ENCODE measurements around the gene MYL11. TPM values are rescaled to one million over a fixed set of nuclear protein-coding genes. Genes with fewer than 3 reads are reported as not detected.
A peak's percentile ranks its signal among the peaks of the same experiment; 100 is the strongest.

The MYL11 gene
- total RNA-seq, 4 donors from 2014 or later, result not detected

DNA sequence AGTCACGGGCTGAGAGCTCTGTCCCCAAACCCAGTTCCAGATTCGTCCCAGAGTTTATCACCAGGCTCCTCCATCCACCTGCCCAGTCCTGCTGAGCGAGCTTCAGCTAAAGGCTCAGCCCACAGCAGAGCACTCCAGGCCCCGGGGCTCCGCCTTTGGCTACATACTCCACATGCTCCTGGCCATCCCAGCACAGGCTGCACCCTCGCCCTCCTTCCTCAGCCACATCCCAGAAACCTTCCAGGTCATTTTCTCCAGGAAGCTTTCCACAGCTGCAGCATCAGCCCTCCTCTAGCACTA is 14.8 kb upstream of the MYL11 start:
- Histone ChIP-seq H3K4me3 (no peak overlapping the region), H3K4me1 (peaks cover 0 to 20% (median 5%) of the 10 kb centered on the region in 4 donors), H3K27me3 (no peaks in the 10 kb centered on the region), H3K9me3 (no peaks in the 10 kb centered on the region), H3K36me3 (peaks cover 0 to 69% (median 0%) of the 10 kb centered on the region in 3 donors), H3K27ac (no peak overlapping the region)
- no peak for TF ChIP-seq CTCF (IDR thresholded peaks at IDR 0.05)
- DNase-seq, result no peak

DNA sequence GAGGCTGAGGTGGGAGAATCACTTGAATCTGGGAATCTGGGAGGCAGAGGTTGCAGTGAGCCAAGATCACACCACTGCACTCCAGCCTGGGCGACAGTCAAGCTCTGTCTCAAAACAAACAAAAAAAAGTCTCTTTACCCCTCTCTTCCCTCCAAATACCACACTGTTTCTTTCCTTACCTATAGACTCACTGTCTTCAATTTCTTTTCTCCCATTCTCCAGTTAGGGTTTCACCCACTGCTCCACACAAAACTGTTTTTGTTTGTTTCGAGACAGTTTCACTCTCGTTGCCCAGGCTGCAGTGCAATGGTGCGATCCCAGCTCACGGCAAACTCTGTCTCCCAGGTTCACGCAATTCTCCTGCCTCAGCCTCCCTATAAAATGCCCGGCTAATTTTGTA is 13.4 kb upstream of the MYL11 start:
- no peaks in the 10 kb centered on the region for H3K27me3 ChIP-seq
- no peak overlapping the region for H3K27ac ChIP-seq
- H3K36me3 ChIP-seq, result peaks cover 0 to 78% (median 0%) of the 10 kb centered on the region in 3 donors
- no peak overlapping the region for H3K4me3 ChIP-seq
- H3K4me1 ChIP-seq, result peaks cover 0 to 13% (median 1%) of the 10 kb centered on the region in 4 donors
- DNase-seq, result no peak
- no peak for TF ChIP-seq CTCF (IDR thresholded peaks at IDR 0.05)
- no peak for TF ChIP-seq POLR2A (IDR thresholded peaks at IDR 0.05)
- no peaks in the 10 kb centered on the region for H3K9me3 ChIP-seq

GRCh38 chr16:30365200-30365599 is 9.4 kb upstream of the MYL11 start:
- no peaks in the 10 kb centered on the region for H3K27me3 ChIP-seq
- H3K9me3 ChIP-seq, result no peaks in the 10 kb centered on the region
- no peak overlapping the region for H3K4me3 ChIP-seq
- DNase-seq, result no peak
- H3K27ac ChIP-seq, result no peak overlapping the region
- TF ChIP-seq POLR2A (IDR thresholded peaks at IDR 0.05), result no peak
- no peak for TF ChIP-seq CTCF (IDR thresholded peaks at IDR 0.05)
- peaks cover 0 to 49% (median 0%) of the 10 kb centered on the region in 3 donors for H3K36me3 ChIP-seq
- peaks cover 0 to 24% (median 8%) of the 10 kb centered on the region in 4 donors for H3K4me1 ChIP-seq

- no peak for TF ChIP-seq CTCF (IDR thresholded peaks at IDR 0.05)
- no peak for TF ChIP-seq POLR2A (IDR thresholded peaks at IDR 0.05)
- H3K4me1 ChIP-seq, result peaks cover 0 to 27% (median 8%) of the 10 kb centered on the region in 4 donors
- H3K9me3 ChIP-seq, result no peaks in the 10 kb centered on the region
- no peak overlapping the region for H3K27ac ChIP-seq
- H3K36me3 ChIP-seq, result peaks cover 0 to 36% (median 0%) of the 10 kb centered on the region in 3 donors
- no peak overlapping the region for H3K4me3 ChIP-seq
- no peak for DNase-seq
- H3K27me3 ChIP-seq, result no peaks in the 10 kb centered on the region
Observed at GRCh38 chr16:30366511-30366910, 8.1 kb upstream of the MYL11 start.

DNA sequence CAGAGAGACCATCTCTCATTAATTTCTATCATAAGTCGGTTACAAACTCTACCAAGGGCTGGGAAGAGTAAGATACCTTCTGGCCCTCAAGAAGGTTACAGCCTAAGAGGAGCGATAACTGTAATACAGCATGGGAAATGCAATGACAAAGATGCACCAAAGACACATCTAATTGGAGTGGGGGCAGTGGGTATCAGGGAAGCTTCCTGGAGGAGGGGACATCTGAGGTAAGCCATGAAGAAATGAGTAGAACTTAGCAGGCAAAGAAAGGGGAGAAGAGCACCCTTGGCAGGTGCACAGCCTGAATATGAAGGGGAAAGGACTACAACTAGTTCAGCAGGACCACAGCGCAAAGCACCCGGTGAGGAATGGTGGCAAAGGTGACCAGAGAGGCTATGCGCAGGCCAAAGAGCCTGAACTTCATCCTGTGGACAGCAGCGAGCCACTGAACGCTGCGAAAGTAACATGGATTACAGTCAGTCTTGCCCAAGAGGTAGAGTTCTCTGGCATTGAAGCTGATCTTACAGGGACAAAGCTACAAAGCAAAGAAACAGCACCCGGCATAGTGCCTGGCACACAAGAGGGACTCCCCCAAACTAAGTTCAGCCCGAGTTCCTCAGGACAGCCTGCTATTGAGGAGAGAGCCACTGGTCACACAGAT is 7.1 kb upstream of the MYL11 start:
- Histone ChIP-seq H3K9me3 (no peaks in the 10 kb centered on the region), H3K27me3 (no peaks in the 10 kb centered on the region), H3K36me3 (peaks cover 0 to 30% (median 0%) of the 10 kb centered on the region in 3 donors), H3K27ac (peak overlapping the region in 2 of 4 donors; percentile 52 to 75), H3K4me3 (peak overlapping the region; percentile 73 to 99 (median 93)), H3K4me1 (peaks cover 0 to 28% (median 8%) of the 10 kb centered on the region in 4 donors)
- no peak for DNase-seq
- TF ChIP-seq CTCF (IDR thresholded peaks at IDR 0.05) (no peak), POLR2A (IDR thresholded peaks at IDR 0.05) (no peak)

All from Peyer's patch (tissue), 4 donors.